AG09319 (cell line): ENCODE results near the gene LILRA1.

Experiments used
- DNase-seq: peaks from one replicate; pipeline ENCODE4 v3.0.0-alpha.2; 2010; ENCODE audit warnings: low read depth; ENCODE audit errors: extremely low read depth
- CTCF ChIP-seq: IDR thresholded peaks from 2 replicates; pipeline ENCODE4 v1.5.1; 2011; ENCODE audit warnings: low read depth, mild to moderate bottlenecking, inconsistent platforms, low read length, moderate library complexity

LILRA1 gene

GRCh38 chr19:54608205-54608604 lies 14.8 kb downstream of the LILRA1 start:
- no peak for TF ChIP-seq CTCF
- no peak for DNase-seq

- no peak for TF ChIP-seq CTCF
- no peak for DNase-seq
Measured at GRCh38 chr19:54608792-54609191, 15.4 kb downstream of the LILRA1 start.

GRCh38 chr19:54609356-54609791 lies 15.9 kb downstream of the LILRA1 start:
- no peak for TF ChIP-seq CTCF
- DNase-seq = no peak

GRCh38 chr19:54612428-54612827 lies 19.0 kb downstream of the LILRA1 start:
- DNase-seq = no peak
- TF ChIP-seq CTCF = no peak

- TF ChIP-seq CTCF = no peak
- no peak for DNase-seq
Measured at GRCh38 chr19:54614726-54615125, 21.3 kb downstream of the LILRA1 start.

GRCh38 chr19:54616057-54616456 lies 22.6 kb downstream of the LILRA1 start:
- no peak for TF ChIP-seq CTCF

GRCh38 chr19:54616821-54617560 lies 23.6 kb downstream of the LILRA1 start:
- no peak for DNase-seq

More at GRCh38 chr19:54616057-54616456, 22.6 kb downstream of the LILRA1 start:
- DNase-seq = no peak

More at GRCh38 chr19:54616821-54617560, 23.6 kb downstream of the LILRA1 start:
- TF ChIP-seq CTCF = no peak
